ENCODE measurements around the gene RBM39. TPM values are rescaled to one million over a fixed set of nuclear protein-coding genes. Genes with fewer than 3 reads are reported as not detected.

The RBM39 gene
- total and polyA plus RNA-seq, 2 of the 13 experiments (the other 11 are each of a cell fraction or from before 2014, with no cell fraction given) = 788 to 920 TPM

DNA sequence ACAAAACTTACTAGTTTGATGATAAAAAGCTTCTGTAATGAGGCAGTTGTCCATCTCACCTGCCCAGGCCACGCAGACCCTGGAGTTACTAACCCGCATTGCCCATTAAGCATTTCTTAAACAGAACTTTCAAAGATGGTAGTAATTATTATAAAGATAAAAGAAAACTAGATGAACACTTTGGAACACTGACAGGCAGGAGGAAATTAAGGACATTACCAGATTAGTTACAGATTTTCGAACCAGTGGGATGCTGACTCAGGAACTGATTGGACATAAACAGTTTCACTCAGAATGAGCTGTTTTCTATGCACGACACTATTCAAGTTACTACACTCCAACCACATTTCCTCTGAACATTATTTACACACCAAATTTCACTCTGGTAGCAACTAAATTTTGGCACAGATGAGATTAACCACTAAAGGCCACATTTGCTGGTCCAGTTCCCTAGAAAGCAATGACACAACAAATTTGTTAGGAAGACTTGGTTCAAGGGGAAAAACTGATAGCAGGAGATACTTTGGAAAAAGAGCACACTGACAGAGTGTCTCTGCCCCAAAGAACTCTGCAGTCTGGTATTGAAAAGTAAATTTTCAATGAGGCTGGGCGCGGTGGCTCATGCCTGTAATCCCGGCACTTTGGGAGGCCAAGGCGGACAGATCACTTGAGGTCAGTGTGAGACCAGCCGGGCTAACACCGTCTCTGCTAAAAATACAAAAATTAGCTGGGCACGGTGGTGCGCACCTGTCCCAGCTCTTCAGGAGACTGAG, 39.8 kb downstream of the RBM39 start (continued):
- TF ChIP-seq, protein P1, sequence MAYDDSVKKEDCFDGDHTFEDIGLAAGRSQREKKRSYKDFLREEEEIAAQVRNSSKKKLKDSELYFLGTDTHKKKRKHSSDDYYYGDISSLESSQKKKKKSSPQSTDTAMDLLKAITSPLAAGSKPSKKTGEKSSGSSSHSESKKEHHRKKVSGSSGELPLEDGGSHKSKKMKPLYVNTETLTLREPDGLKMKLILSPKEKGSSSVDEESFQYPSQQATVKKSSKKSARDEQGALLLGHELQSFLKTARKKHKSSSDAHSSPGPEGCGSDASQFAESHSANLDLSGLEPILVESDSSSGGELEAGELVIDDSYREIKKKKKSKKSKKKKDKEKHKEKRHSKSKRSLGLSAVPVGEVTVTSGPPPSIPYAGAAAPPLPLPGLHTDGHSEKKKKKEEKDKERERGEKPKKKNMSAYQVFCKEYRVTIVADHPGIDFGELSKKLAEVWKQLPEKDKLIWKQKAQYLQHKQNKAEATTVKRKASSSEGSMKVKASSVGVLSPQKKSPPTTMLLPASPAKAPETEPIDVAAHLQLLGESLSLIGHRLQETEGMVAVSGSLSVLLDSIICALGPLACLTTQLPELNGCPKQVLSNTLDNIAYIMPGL (CRISPR knock-in tag; IDR thresholded peaks at IDR 0.05; ENCODE audit: borderline replicate concordance in 1 of 2, low read depth in 1 of 2) = no peak
- TF ChIP-seq ARNT2 (CRISPR knock-in tag; IDR thresholded peaks at IDR 0.05; ENCODE audit: low read depth) = peak; percentile 70; the same call in 1 of the 2 replicates
- TF ChIP-seq, protein P2, sequence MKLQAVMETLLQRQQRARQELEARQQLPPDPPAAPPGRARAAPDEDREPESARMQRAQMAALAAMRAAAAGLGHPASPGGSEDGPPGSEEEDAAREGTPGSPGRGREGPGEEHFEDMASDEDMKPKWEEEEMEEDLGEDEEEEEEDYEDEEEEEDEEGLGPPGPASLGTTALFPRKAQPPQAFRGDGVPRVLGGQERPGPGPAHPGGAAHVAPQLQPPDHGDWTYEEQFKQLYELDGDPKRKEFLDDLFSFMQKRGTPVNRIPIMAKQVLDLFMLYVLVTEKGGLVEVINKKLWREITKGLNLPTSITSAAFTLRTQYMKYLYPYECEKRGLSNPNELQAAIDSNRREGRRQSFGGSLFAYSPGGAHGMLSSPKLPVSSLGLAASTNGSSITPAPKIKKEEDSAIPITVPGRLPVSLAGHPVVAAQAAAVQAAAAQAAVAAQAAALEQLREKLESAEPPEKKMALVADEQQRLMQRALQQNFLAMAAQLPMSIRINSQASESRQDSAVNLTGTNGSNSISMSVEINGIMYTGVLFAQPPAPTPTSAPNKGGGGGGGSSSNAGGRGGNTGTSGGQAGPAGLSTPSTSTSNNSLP (IDR thresholded peaks at IDR 0.05; ENCODE audit: low read depth, low read length) = no peak
- peak; percentile 44; the same call in 1 of the 2 replicates for TF ChIP-seq KAT7 (CRISPR knock-in tag; IDR thresholded peaks at IDR 0.05; ENCODE audit: borderline replicate concordance)
- TF ChIP-seq SP4 (CRISPR knock-in tag; IDR thresholded peaks at IDR 0.05) = no peak
- no peak for TF ChIP-seq ZNF160 (CRISPR knock-in tag; IDR thresholded peaks at IDR 0.05)
- TF ChIP-seq ZNF670 (CRISPR knock-in tag; IDR thresholded peaks at IDR 0.05; ENCODE audit: borderline replicate concordance) = no peak
- TF ChIP-seq FOSL1 (CRISPR knock-in tag; IDR thresholded peaks at IDR 0.05; ENCODE audit: borderline replicate concordance) = no peak
- no peak for TF ChIP-seq ATF7 (IDR thresholded peaks at IDR 0.05)
- no peak for TF ChIP-seq ATF7 (CRISPR knock-in tag; IDR thresholded peaks at IDR 0.05)
- no peak for TF ChIP-seq NCOA5 (CRISPR knock-in tag; IDR thresholded peaks at IDR 0.05)
- peak; percentile 34; the same call in 1 of the 2 replicates for TF ChIP-seq NFE2L2 (IDR thresholded peaks at IDR 0.05; ENCODE audit: low read length)
- TF ChIP-seq TARDBP (CRISPR knock-in tag; IDR thresholded peaks at IDR 0.05) = no peak
- TF ChIP-seq, protein P3, sequence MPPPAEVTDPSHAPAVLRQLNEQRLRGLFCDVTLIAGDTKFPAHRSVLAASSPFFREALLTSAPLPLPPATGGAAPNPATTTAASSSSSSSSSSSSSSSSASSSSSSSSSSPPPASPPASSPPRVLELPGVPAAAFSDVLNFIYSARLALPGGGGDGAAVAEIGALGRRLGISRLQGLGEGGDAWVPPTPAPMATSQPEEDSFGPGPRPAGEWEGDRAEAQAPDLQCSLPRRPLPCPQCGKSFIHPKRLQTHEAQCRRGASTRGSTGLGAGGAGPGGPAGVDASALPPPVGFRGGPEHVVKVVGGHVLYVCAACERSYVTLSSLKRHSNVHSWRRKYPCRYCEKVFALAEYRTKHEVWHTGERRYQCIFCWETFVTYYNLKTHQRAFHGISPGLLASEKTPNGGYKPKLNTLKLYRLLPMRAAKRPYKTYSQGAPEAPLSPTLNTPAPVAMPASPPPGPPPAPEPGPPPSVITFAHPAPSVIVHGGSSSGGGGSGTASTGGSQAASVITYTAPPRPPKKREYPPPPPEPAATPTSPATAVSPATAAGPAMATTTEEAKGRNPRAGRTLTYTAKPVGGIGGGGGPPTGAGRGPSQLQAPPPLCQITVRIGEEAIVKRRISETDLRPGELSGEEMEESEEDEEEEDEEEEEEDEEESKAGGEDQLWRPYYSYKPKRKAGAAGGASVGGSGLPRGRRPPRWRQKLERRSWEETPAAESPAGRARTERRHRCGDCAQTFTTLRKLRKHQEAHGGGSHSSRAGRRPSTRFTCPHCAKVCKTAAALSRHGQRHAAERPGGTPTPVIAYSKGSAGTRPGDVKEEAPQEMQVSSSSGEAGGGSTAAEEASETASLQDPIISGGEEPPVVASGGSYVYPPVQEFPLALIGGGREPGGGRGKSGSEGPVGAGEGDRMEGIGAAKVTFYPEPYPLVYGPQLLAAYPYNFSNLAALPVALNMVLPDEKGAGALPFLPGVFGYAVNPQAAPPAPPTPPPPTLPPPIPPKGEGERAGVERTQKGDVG (CRISPR knock-in tag; IDR thresholded peaks at IDR 0.05; ENCODE audit: borderline replicate concordance) = no peak
- no peak for TF ChIP-seq MLLT10 (CRISPR knock-in tag; IDR thresholded peaks at IDR 0.05)
- TF ChIP-seq HCFC1 (IDR thresholded peaks at IDR 0.05; ENCODE audit: low read depth, low read length) = no peak
- TF ChIP-seq ZSCAN31 (CRISPR knock-in tag; IDR thresholded peaks at IDR 0.05; ENCODE audit: low read depth) = no peak
- TF ChIP-seq, protein P4, sequence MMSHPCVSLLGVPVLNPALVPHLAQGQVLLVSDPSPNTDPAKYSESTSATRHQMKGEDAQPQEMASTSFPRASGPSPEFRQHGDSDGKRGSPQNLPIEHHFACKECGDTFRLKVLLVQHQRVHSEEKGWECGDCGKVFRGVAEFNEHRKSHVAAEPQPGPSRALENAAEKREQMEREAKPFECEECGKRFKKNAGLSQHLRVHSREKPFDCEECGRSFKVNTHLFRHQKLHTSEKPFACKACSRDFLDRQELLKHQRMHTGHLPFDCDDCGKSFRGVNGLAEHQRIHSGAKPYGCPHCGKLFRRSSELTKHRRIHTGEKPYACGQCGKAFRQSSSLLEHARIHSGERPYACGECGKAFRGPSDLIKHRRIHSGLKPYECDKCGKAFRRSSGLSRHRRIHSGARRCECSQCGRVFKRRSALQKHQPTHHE (CRISPR knock-in tag; IDR thresholded peaks at IDR 0.05; ENCODE audit: borderline replicate concordance) = no peak
- TF ChIP-seq, protein P5, sequence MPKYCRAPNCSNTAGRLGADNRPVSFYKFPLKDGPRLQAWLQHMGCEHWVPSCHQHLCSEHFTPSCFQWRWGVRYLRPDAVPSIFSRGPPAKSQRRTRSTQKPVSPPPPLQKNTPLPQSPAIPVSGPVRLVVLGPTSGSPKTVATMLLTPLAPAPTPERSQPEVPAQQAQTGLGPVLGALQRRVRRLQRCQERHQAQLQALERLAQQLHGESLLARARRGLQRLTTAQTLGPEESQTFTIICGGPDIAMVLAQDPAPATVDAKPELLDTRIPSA (CRISPR knock-in tag; IDR thresholded peaks at IDR 0.05; ENCODE audit: borderline replicate concordance) = no peak
- no peak for TF ChIP-seq ZNF678 (CRISPR knock-in tag; IDR thresholded peaks at IDR 0.05)
